Measurements from ENCODE around the gene MVB12B. TPM values are rescaled to one million over a fixed set of nuclear protein-coding genes. Genes with fewer than 3 reads are reported as not detected.

MVB12B gene
- total and polyA plus RNA-seq, 3 donors from 2014 or later = 13.6 to 30.7 (median 26.2) TPM

DNA sequence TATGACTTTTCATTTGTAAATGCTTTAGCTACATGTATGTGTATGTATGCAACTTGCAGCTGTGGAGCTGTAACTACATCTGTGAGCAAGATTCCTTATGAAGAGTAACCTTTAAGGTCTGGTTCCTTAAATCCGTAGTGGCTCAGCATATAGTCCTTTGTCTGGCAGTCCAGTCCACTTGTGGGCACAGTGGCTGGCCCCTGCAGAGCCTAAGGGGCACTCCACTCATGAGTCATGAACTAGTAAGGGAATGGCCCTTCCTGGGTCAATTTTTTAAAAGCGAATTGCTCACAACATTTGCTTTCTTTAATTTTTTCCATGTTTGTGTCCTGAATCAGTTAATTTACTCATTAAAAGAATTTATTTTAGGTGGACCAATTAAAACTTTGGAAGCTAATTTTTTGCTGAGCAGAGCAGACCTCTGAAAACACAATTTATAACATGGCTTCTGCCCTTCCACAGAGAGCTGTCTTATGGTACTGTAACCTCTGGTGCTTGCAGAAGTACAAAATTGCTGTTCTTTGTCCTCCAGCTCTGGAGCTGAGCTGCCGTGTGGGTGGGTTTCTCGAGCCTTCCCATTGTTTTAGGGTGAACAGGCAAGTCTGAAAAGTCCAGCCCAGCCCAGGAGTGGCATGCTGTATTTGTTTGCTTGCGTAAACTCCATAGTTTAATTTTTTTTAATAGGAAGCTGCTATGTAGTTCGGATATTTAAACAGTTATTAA, 110.1 kb downstream of the MVB12B start:
- DNase-seq = no peak
- no peaks in the 10 kb centered on the region for H3K27me3 ChIP-seq
- no peak for TF ChIP-seq POLR2A (IDR thresholded peaks at IDR 0.05)
- TF ChIP-seq, protein P1, sequence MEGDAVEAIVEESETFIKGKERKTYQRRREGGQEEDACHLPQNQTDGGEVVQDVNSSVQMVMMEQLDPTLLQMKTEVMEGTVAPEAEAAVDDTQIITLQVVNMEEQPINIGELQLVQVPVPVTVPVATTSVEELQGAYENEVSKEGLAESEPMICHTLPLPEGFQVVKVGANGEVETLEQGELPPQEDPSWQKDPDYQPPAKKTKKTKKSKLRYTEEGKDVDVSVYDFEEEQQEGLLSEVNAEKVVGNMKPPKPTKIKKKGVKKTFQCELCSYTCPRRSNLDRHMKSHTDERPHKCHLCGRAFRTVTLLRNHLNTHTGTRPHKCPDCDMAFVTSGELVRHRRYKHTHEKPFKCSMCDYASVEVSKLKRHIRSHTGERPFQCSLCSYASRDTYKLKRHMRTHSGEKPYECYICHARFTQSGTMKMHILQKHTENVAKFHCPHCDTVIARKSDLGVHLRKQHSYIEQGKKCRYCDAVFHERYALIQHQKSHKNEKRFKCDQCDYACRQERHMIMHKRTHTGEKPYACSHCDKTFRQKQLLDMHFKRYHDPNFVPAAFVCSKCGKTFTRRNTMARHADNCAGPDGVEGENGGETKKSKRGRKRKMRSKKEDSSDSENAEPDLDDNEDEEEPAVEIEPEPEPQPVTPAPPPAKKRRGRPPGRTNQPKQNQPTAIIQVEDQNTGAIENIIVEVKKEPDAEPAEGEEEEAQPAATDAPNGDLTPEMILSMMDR (IDR thresholded peaks at IDR 0.05) = no peak
- no peaks in the 10 kb centered on the region for H3K9me3 ChIP-seq
- no peaks in the 10 kb centered on the region for H3K4me1 ChIP-seq
- 73 to 79% methylated on average over 6 of the region's 6 CpGs for WGBS, 2 donors
- intact Hi-C loops (cut with DNase I; ENCODE audit: low total_unique reads) = no loop called here
- no peak overlapping the region for H3K4me3 ChIP-seq
- no peaks in the 10 kb centered on the region for H3K36me3 ChIP-seq (ENCODE audit: low read depth, missing control alignments)
- H3K27ac ChIP-seq = no peak overlapping the region

DNA sequence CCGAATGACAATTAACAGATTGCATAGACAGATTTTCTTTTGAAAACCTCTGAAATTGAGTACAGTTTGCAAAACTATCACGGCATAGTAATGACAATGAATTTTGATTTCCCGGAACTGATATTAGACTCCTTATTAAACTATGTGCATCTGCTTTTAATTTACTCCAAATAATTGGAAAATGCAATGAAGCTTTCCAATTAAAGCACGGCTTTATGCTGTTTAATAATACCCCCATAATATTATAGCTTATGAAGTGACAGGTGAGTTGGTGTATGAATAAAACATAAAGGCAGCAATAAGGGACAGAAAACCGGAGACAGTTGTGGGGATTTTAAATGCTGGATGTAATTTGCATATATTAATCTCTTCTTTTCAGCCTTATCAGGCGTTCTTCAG, 110.6 kb downstream of the MVB12B start:
- Histone ChIP-seq H3K36me3 (ENCODE audit: low read depth, missing control alignments) (no peaks in the 10 kb centered on the region), H3K4me3 (no peak overlapping the region), H3K27ac (no peak overlapping the region), H3K9me3 (no peaks in the 10 kb centered on the region), H3K4me1 (no peaks in the 10 kb centered on the region), H3K27me3 (no peaks in the 10 kb centered on the region)
- intact Hi-C loops (cut with DNase I; ENCODE audit: low total_unique reads) = no loop called here
- 81 to 86% methylated on average over 6 of the region's 6 CpGs for WGBS, 2 donors
- TF ChIP-seq, protein P1 (IDR thresholded peaks at IDR 0.05) = no peak
- no peak for TF ChIP-seq POLR2A (IDR thresholded peaks at IDR 0.05)
- no peak for DNase-seq

DNA sequence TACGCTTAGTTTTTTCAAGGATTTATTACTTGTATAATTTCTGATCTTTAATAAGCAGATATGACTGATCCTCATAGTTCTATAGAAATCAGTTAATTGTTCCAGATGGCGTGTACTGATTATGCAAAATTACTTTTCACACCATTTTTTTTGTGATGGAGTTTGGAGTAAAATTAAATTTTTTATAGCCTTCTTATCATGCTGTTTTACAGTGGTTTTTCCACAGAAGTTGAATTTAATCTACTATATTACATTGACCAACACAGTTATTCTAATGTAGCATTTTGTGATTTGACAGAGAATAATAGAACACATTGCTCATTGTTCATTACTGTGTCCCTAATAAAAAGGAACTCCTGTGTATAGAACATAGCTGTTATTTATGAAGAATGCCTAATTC, 111.1 kb downstream of the MVB12B start:
- no peaks in the 10 kb centered on the region for H3K36me3 ChIP-seq (ENCODE audit: low read depth, missing control alignments)
- no peaks in the 10 kb centered on the region for H3K9me3 ChIP-seq
- WGBS, 2 donors = 74 to 90% methylated on average over 2 of the region's 2 CpGs
- no peak overlapping the region for H3K4me3 ChIP-seq
- no peaks in the 10 kb centered on the region for H3K27me3 ChIP-seq
- no peak for DNase-seq
- TF ChIP-seq POLR2A (IDR thresholded peaks at IDR 0.05) = no peak
- TF ChIP-seq, protein P1 (IDR thresholded peaks at IDR 0.05) = no peak
- H3K27ac ChIP-seq = no peak overlapping the region
- no peaks in the 10 kb centered on the region for H3K4me1 ChIP-seq
- intact Hi-C loops (cut with DNase I; ENCODE audit: low total_unique reads) = no loop called here

DNA sequence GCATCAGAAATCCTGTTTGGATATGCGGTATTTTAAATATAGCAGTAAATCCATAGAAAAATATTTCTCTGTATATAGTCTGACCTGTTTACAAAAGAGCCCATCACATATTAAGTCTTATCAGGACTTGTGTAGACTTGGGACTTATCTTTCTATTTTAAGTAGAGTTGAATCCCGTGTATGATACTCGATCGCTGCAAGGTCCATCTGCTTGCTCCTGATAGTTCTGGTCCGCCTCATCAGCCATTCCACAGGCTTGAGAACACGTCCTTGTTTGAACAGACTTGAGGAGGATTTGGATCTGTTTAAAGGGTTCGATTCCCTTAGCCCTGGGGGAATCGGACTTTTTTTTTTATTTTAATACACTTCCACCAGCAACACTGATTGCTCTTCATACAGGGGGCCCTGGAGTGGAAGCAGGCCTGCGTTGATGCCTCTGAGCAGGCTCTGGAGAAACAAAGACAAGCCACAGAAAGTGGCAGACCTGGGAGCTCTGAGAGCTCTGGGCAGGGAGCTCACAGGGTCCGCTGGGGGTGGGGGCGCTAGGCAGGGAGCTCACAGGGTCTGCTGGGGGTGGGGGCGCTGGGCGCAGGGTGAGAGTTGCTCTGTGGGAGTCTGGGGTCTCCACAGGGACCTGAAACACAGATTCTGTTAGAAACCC, 112.2 kb downstream of the MVB12B start:
- Histone ChIP-seq H3K36me3 (ENCODE audit: low read depth, missing control alignments) (no peaks in the 10 kb centered on the region), H3K4me1 (no peaks in the 10 kb centered on the region), H3K4me3 (no peak overlapping the region), H3K9me3 (no peaks in the 10 kb centered on the region), H3K27ac (no peak overlapping the region), H3K27me3 (no peaks in the 10 kb centered on the region)
- no peak for TF ChIP-seq POLR2A (IDR thresholded peaks at IDR 0.05)
- TF ChIP-seq, protein P1 (IDR thresholded peaks at IDR 0.05) = no peak
- intact Hi-C loops (cut with DNase I; ENCODE audit: low total_unique reads) = no loop called here
- no peak for DNase-seq
- 90 to 94% methylated on average over 12 to 13 of the region's 13 CpGs for WGBS, 2 donors

Data from testis (tissue), 3 donors.